Measurements from ENCODE around the gene MAD1L1.

Gene MAD1L1

DNA sequence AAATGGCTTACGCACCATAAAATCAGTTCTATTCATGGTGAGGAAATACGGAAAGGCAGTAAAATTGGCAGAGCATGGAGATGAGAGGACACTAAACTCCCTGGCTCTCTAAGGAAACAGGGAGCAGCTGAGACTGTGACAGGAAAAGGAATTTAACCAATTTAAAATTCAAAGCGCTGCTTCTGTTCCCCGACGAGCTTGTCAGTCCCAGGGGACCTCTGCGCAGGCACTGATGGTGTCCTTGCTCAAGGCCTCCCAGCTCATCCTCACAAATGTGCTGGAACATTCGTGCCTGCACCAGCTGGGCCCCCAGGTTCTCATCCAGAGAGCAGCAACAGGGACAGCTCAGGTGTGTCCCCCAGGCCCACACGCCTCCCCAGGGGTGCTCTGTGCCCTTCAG, 101.4 kb downstream of the MAD1L1 start:
- peaks cover 12% of the 10 kb centered on the region for H3K36me3 ChIP-seq
- TF ChIP-seq, protein P1, sequence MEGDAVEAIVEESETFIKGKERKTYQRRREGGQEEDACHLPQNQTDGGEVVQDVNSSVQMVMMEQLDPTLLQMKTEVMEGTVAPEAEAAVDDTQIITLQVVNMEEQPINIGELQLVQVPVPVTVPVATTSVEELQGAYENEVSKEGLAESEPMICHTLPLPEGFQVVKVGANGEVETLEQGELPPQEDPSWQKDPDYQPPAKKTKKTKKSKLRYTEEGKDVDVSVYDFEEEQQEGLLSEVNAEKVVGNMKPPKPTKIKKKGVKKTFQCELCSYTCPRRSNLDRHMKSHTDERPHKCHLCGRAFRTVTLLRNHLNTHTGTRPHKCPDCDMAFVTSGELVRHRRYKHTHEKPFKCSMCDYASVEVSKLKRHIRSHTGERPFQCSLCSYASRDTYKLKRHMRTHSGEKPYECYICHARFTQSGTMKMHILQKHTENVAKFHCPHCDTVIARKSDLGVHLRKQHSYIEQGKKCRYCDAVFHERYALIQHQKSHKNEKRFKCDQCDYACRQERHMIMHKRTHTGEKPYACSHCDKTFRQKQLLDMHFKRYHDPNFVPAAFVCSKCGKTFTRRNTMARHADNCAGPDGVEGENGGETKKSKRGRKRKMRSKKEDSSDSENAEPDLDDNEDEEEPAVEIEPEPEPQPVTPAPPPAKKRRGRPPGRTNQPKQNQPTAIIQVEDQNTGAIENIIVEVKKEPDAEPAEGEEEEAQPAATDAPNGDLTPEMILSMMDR (IDR thresholded peaks at IDR 0.05): no peak
- no peak overlapping the region for H3K27ac ChIP-seq
- H3K27me3 ChIP-seq: no peaks in the 10 kb centered on the region
- H3K4me3 ChIP-seq (ENCODE audit: low read depth in 1 of 2, low read length in 1 of 2): no peak overlapping the region
- H3K9me3 ChIP-seq: no peaks in the 10 kb centered on the region
- no peaks in the 10 kb centered on the region for H3K4me1 ChIP-seq (ENCODE audit: control insufficient read depth in 1 of 2, insufficient read depth in 1 of 2, low read depth in 1 of 2, low read length in 1 of 2)

DNA sequence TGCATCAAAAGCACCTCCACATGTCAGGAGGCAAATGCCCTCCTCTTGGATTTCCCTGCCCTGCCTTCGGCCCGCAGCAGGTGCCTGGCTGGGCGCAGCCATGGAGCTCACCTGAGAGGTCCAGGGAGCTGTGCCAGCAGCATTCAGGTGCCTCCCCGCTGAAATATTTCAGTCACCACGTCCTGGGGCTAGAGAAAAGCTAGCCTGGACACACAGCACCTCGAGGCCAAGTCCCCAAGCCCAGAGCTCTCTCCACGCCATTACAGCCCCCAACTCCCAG, 102.7 kb downstream of the MAD1L1 start:
- no peak overlapping the region for H3K4me3 ChIP-seq (ENCODE audit: low read depth in 1 of 2, low read length in 1 of 2)
- TF ChIP-seq, protein P1 (IDR thresholded peaks at IDR 0.05): no peak
- H3K27me3 ChIP-seq: no peaks in the 10 kb centered on the region
- H3K9me3 ChIP-seq: no peaks in the 10 kb centered on the region
- peaks cover 18% of the 10 kb centered on the region for H3K36me3 ChIP-seq
- H3K4me1 ChIP-seq (ENCODE audit: control insufficient read depth in 1 of 2, insufficient read depth in 1 of 2, low read depth in 1 of 2, low read length in 1 of 2): no peaks in the 10 kb centered on the region
- H3K27ac ChIP-seq: no peak overlapping the region

DNA sequence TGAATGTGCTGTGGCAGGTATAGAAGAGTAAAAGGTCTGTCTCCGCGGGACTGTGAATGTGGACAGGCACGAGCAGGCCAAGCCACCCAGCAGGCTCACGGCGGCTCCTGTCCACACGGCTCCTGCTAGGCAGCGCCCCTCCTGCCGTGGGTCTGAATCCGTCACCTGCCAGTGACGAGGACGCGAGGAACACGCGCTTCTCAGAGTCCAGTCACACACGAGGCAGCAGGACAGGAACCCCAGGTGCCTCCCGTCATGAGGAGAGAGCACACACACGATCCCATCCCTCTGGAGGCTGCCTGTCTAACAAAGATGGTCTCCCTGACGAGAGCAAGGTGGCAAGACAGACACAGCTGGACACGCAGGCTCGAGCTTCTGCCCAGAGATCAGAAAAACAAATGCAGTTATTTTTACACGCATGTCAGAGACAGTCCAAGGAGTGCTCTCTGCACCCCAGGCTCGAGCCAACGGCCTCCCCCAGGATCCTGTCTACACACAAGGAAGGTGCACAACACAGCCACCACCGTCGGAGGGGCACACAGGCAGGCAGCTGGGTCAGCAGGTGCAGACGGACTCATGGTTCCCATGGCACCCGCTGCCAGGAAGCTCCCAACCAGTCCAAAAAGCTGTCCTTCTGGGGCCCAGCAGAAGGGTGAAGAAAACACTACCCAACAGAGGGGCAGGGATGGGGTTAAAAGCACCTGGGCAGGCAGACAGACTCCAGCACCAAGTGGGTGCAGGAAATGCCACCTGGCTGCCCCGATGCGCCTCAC, 103.2 kb downstream of the MAD1L1 start:
- Histone ChIP-seq H3K27ac (no peak overlapping the region), H3K4me3 (ENCODE audit: low read depth in 1 of 2, low read length in 1 of 2) (no peak overlapping the region), H3K9me3 (no peaks in the 10 kb centered on the region), H3K27me3 (no peaks in the 10 kb centered on the region), H3K4me1 (ENCODE audit: control insufficient read depth in 1 of 2, insufficient read depth in 1 of 2, low read depth in 1 of 2, low read length in 1 of 2) (no peaks in the 10 kb centered on the region), H3K36me3 (peaks cover 20% of the 10 kb centered on the region)
- TF ChIP-seq, protein P1 (IDR thresholded peaks at IDR 0.05): no peak

DNA sequence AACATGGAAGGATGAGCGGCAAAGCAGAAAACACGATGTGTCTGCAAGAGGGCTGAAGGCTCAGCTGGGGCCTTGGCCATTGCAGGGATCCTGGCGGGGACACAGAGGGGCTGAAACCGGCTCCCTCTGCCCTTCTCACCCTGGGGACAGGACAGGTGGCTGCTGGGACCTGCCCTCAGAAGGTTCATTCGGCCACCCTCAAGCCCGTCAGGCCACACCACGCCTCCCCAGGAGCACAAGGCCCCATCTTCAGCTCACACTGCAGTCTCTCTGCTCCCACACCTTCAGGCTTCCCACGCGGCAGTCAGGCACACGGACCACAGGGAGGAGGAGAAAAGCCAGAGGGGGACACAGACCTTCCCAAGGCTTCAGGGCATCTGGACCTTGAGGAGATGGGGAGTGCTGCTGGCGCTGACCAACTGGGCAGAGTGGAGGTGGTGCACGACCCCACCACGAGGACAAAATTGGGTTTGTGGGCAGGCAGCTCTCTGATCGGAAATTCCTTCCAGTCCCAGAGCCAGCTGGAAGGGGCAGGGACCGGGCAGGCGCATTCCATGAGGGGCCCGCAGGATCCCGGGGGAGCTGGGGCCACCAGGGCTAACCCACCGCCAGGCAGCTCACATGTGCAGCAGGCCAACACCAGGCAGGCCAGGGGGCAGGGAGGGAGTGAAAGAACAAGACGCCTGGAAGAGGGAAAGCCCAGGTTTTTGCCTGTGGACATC, 104.0 kb downstream of the MAD1L1 start:
- H3K36me3 ChIP-seq: peaks cover 16% of the 10 kb centered on the region
- H3K27ac ChIP-seq: no peak overlapping the region
- no peak overlapping the region for H3K4me3 ChIP-seq (ENCODE audit: low read depth in 1 of 2, low read length in 1 of 2)
- no peaks in the 10 kb centered on the region for H3K9me3 ChIP-seq
- no peaks in the 10 kb centered on the region for H3K4me1 ChIP-seq (ENCODE audit: control insufficient read depth in 1 of 2, insufficient read depth in 1 of 2, low read depth in 1 of 2, low read length in 1 of 2)
- no peaks in the 10 kb centered on the region for H3K27me3 ChIP-seq
- TF ChIP-seq, protein P1 (IDR thresholded peaks at IDR 0.05): no peak

DNA sequence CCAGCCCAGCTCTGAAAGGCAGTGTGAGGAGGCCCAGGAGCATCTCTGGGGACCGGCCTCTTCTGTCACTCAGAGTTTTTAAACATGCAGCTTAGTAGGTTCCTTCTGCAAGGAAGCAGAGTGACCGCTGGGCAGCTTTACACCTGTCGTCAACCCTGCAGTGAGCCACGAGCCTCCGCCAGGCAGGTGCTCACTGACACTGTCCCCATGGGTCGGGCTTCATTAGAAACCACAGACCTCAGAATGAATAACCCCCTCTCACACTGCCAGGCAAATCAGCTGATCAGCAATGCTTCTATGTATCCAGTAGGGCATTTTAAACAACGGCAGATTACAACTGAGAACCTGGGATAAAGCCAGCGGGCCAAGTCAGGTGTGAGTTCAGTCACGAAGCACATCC, 106.1 kb downstream of the MAD1L1 start:
- Histone ChIP-seq H3K36me3 (peaks cover 20% of the 10 kb centered on the region), H3K27me3 (no peaks in the 10 kb centered on the region), H3K4me1 (ENCODE audit: control insufficient read depth in 1 of 2, insufficient read depth in 1 of 2, low read depth in 1 of 2, low read length in 1 of 2) (no peaks in the 10 kb centered on the region), H3K4me3 (ENCODE audit: low read depth in 1 of 2, low read length in 1 of 2) (no peak overlapping the region), H3K9me3 (no peaks in the 10 kb centered on the region), H3K27ac (no peak overlapping the region)
- TF ChIP-seq, protein P1 (IDR thresholded peaks at IDR 0.05): no peak
